GM12878 (cell line): ENCODE measurements around the gene GRIK5.

ENCODE experiments used
- CBX5 ChIP-seq: sonication (generic); IDR thresholded peaks from 2 replicates; pipeline ENCODE4 v1.6.1; 2016; ENCODE audit warnings: low read depth, moderate library complexity, mild to moderate bottlenecking, inconsistent platforms
- CTCF ChIP-seq, 3 experiments: IDR thresholded peaks in 2 of 3; conservative IDR thresholded peaks in 1 of 3; 2 replicates each; pipeline ENCODE4 v1.5.1; 2011; ENCODE audit warnings: low read depth in 3 of 3, low read length in 3 of 3, mild to moderate bottlenecking in 3 of 3, control low read depth in 2 of 3, moderate library complexity in 2 of 3, inconsistent platforms in 1 of 3, mixed read lengths in 1 of 3; ENCODE audit not compliant: control insufficient read depth in 2 of 3, insufficient read depth in 1 of 3; ENCODE audit errors: extremely low read depth in 1 of 3
- RFX5 ChIP-seq: IDR thresholded peaks from 2 replicates; pipeline ENCODE4 v1.6.1; 2011; ENCODE audit warnings: low read depth, low read length, improper control_type of control experiment

- TF ChIP-seq CTCF (IDR thresholded peaks at IDR 0.05 in 2 of 3, conservative IDR thresholded peaks at IDR 0.05 in 1 of 3; ENCODE audit: control insufficient read depth in 2 of 3, extremely low read depth in 1 of 3, insufficient read depth in 1 of 3, low read depth in 3 of 3, low read length in 3 of 3): no peak
- TF ChIP-seq RFX5: no peak
- TF ChIP-seq CBX5: no peak
Measured at GRCh38 chr19:42117076-42117475, 47.1 kb upstream of the GRIK5 start.
